HCT116 (cell line): ENCODE measurements around the gene SLC12A7. TPM values are rescaled to one million over a fixed set of nuclear protein-coding genes. Genes with fewer than 3 reads are reported as not detected.

ENCODE experiments used
- ATAC-seq: fragments of 200-7000 bp; cut with Tn5 transposase; 2 replicates; pipeline ENCODE4 v1.9.1; 2020; ENCODE audit warnings: mild to moderate bottlenecking, moderate library complexity
- BruUV-seq: library from RNA; stranded (reverse); fragments of 400-500 nt; replicated peaks from 2 replicates; lab custom pipeline; 2021; lab: Mats Ljungman, UMichigan
- CTCF ChIA-PET: fragments of 300-600 bp; sonication (Branson Sonifier 250); formaldehyde crosslinking; loops from one replicate; lab custom pipeline; 2021; ENCODE audit warnings: antibody characterized with exemption; lab: Charles Lee
- POLR2A ChIA-PET: fragments of 300-600, 350-600 bp; sonication (Branson Sonifier 250); formaldehyde crosslinking; loops from one replicate; lab custom pipeline; 2021; ENCODE audit warnings: antibody characterized with exemption; lab: Charles Lee
- RAD21 ChIA-PET, 2 experiments: fragments of 300-600 bp; sonication (Branson Sonifier 250); formaldehyde crosslinking; loops; one replicate each; lab custom pipeline; 2023; ENCODE audit warnings: low total read pairs in 2 of 2; ENCODE audit not compliant: uncharacterized antibody in 2 of 2, unreplicated experiment in 2 of 2, low non-redundant PET in 1 of 2; lab: Charles Lee
- DNase-seq: peaks from one replicate; pipeline ENCODE4 v3.0.0-alpha.2; 2010; ENCODE audit warnings: low read depth, low spot score
- H2AFZ ChIP-seq: fragments of 200-600 bp; shearing (Covaris generic), sonication (generic); 2 replicates; pipeline ENCODE4 v1.6.1; 2017; ENCODE audit warnings: low read depth, mixed run types, mixed read lengths, antibody characterized with exemption, low read length; ENCODE audit not compliant: poor library complexity, severe bottlenecking
- H3K27ac ChIP-seq: 2 replicates; pipeline ENCODE4 v1.5.1; 2012; ENCODE audit warnings: low read depth, low read length
- H3K27me3 ChIP-seq: fragments of 200-600 bp; sonication (generic); 2 replicates; pipeline ENCODE4 v1.6.1; 2016; ENCODE audit warnings: mixed run types, low read length, mixed read lengths; ENCODE audit not compliant: insufficient read depth
- H3K36me3 ChIP-seq, 2 experiments: fragments of 200-500 bp in 1 of 2; fragments of 200-600 bp in 1 of 2; sonication (Bioruptor generic) in 1 of 2; sonication (generic) in 1 of 2; 2 replicates each; pipeline versions ENCODE4 v1.5.1 to v1.6.1; 2014 to 2016; ENCODE audit warnings: low read length in 2 of 2, inconsistent platforms in 1 of 2, mixed read lengths in 1 of 2, mixed run types in 1 of 2; ENCODE audit not compliant: insufficient read depth in 2 of 2, control insufficient read depth in 1 of 2
- H3K4me1 ChIP-seq, 2 experiments: fragments of 200-600 bp in 1 of 2; sonication (generic) in 1 of 2; 2 replicates each; pipeline versions ENCODE4 v1.5.1 to v1.6.1; 2012 to 2017; ENCODE audit warnings: low read length in 2 of 2, inconsistent platforms in 1 of 2, mild to moderate bottlenecking in 1 of 2, mixed read lengths in 1 of 2, mixed run types in 1 of 2, moderate library complexity in 1 of 2; ENCODE audit not compliant: insufficient read depth in 2 of 2, control insufficient read depth in 1 of 2
- H3K4me2 ChIP-seq: fragments of 200-600 bp; sonication (generic); 2 replicates; pipeline ENCODE4 v1.6.1; 2017; ENCODE audit warnings: mixed run types, low read length, mixed read lengths
- H3K4me3 ChIP-seq, 2 experiments: fragments of 200-600 bp in 1 of 2; sonication (generic) in 1 of 2; replicated peaks in 1 of 2; 2 replicates each; pipeline ENCODE4 v1.5.1; 2011 to 2016; ENCODE audit warnings: low read length in 2 of 2, control low read depth in 1 of 2, low read depth in 1 of 2, mild to moderate bottlenecking in 1 of 2, mixed read lengths in 1 of 2, mixed run types in 1 of 2
- H3K79me2 ChIP-seq: fragments of 200-600 bp; sonication (generic); 2 replicates; pipeline ENCODE4 v1.6.1; 2017; ENCODE audit warnings: mild to moderate bottlenecking, mixed run types, low read length, moderate library complexity, mixed read lengths; ENCODE audit not compliant: insufficient read depth
- H3K9ac ChIP-seq: fragments of 200-600 bp; sonication (generic); 2 replicates; pipeline ENCODE4 v1.6.1; 2016; ENCODE audit warnings: low read length, mixed read lengths
- H3K9me2 ChIP-seq: fragments of 200-600 bp; sonication (generic), shearing (Covaris generic); 2 replicates; pipeline ENCODE4 v1.6.1; 2017; ENCODE audit warnings: mixed run types, mild to moderate bottlenecking, moderate library complexity; ENCODE audit not compliant: insufficient read depth
- H3K9me3 ChIP-seq, 2 experiments: fragments of 200-500 bp in 1 of 2; fragments of 200-600 bp in 1 of 2; sonication (Bioruptor generic) in 1 of 2; sonication (generic) in 1 of 2; 2 replicates each; pipeline ENCODE4 v1.6.1; 2014 to 2017; ENCODE audit warnings: low read length in 2 of 2, mixed read lengths in 2 of 2, inconsistent platforms in 1 of 2, low read depth in 1 of 2, mild to moderate bottlenecking in 1 of 2, mixed run types in 1 of 2, moderate library complexity in 1 of 2; ENCODE audit not compliant: control insufficient read depth in 1 of 2, insufficient read depth in 1 of 2
- H4K20me1 ChIP-seq: fragments of 200-600 bp; sonication (generic), shearing (Covaris generic); 2 replicates; pipeline ENCODE4 v1.6.1; 2017; ENCODE audit warnings: mixed run types, mild to moderate bottlenecking, moderate library complexity; ENCODE audit not compliant: insufficient read depth
- CBX3 ChIP-seq: IDR thresholded peaks from 2 replicates; pipeline ENCODE4 v1.6.1; 2012; ENCODE audit warnings: low read depth
- CTCF ChIP-seq, 3 experiments: fragments of 200-600 bp in 1 of 3; sonication (generic) in 1 of 3; IDR thresholded peaks in 2 of 3; conservative IDR thresholded peaks in 1 of 3; 2 replicates each; pipeline ENCODE4 v1.5.1; 2012 to 2017; ENCODE audit warnings: low read depth in 2 of 3, low read length in 2 of 3, antibody characterized with exemption in 1 of 3, borderline replicate concordance in 1 of 3, control low read depth in 1 of 3, mild to moderate bottlenecking in 1 of 3, mixed read lengths in 1 of 3, mixed run types in 1 of 3, moderate library complexity in 1 of 3; ENCODE audit not compliant: insufficient read depth in 1 of 3
- EGR1 ChIP-seq: IDR thresholded peaks from 2 replicates; pipeline ENCODE4 v1.6.1; 2012; ENCODE audit warnings: low read depth
- ELF1 ChIP-seq: IDR thresholded peaks from 2 replicates; pipeline ENCODE4 v1.6.1; 2012; ENCODE audit warnings: low read depth, borderline replicate concordance
- EZH2phosphoT487 ChIP-seq: fragments of 200-600 bp; IDR thresholded peaks from 2 replicates; pipeline ENCODE4 v1.6.1; 2018; ENCODE audit warnings: antibody characterized with exemption, borderline replicate concordance
- FOSL1 ChIP-seq: IDR thresholded peaks from 2 replicates; pipeline ENCODE4 v1.6.1; 2012; ENCODE audit warnings: low read depth
- REST ChIP-seq: IDR thresholded peaks from 2 replicates; pipeline ENCODE4 v1.6.1; 2012; ENCODE audit warnings: low read depth
- SIN3A ChIP-seq: IDR thresholded peaks from 2 replicates; pipeline ENCODE4 v1.6.1; 2012; ENCODE audit warnings: low read depth
- TCF7L2 ChIP-seq: IDR thresholded peaks from 2 replicates; pipeline ENCODE4 v1.7.0; 2011; ENCODE audit warnings: borderline replicate concordance, inconsistent platforms; ENCODE audit not compliant: insufficient read depth, insufficient read length; ENCODE audit errors: extremely low read depth
- ZFX ChIP-seq: fragments of 450-650 bp; IDR thresholded peaks from 2 replicates; pipeline ENCODE4 v1.6.1; 2017
- intact Hi-C: fragments of 100-400 bp; cut with micrococcal nuclease; formaldehyde crosslinking; loops from 2 replicates; pipeline ENCODE4 v1.10.0; 2022
- total RNA-seq: library from RNA; stranded (reverse); gene quantifications from one replicate; pipeline ENCODE4 v1.2.1, GENCODE V29; 2021; ENCODE audit not compliant: unreplicated experiment

The SLC12A7 gene
- total RNA-seq, 1 experiment from 2014 or later = 29.6 TPM

DNA sequence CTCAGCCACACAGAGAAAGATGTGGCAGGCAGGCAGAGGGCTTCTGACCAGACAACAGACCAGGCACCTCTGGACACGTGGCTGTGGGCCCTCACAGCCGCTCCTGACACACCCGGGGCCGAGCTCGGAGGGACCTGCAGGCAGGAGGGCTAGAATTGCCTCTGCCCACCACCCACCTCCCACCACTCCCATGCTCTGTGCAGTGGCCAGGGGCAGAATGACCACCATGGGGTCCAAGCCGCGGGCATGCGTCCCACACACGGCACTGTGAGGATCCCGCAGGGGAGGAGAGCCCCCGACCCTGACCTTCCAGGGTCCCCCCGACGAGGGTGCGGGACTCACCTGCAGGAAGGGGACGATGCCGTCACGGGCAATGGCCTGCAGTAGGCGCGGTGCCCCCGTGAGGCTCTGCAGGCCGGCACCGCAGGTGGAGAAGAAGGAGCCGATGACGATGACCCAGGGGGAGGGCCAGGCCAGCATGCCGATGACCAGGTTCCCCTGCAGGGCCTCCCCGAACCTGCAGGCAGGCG lies 34.3 kb downstream of the SLC12A7 start:
- Histone ChIP-seq H3K9ac (no peak overlapping the region), H3K27ac (no peak overlapping the region), H3K36me3 (no peaks in the 10 kb centered on the region; a peak in 2 of 4 replicates), H3K4me3 (no peak overlapping the region), H3K9me2 (no peaks in the 10 kb centered on the region), H3K4me2 (no peak overlapping the region), H2AFZ (no peak overlapping the region), H4K20me1 (no peaks in the 10 kb centered on the region), H3K27me3 (no peaks in the 10 kb centered on the region), H3K4me1 (no peaks in the 10 kb centered on the region), H3K9me3 (no peaks in the 10 kb centered on the region), H3K79me2 (no peaks in the 10 kb centered on the region)
- ATAC-seq = no peak
- intact Hi-C loops = no loop called here
- POLR2A ChIA-PET = no interaction called here
- CTCF ChIA-PET = no interaction called here
- no TSS peak for BruUV-seq
- no peak for DNase-seq
- no peak for TF ChIP-seq EGR1
- no peak for TF ChIP-seq SIN3A
- no peak for TF ChIP-seq FOSL1
- no peak for TF ChIP-seq EZH2phosphoT487
- TF ChIP-seq ZFX = no peak
- TF ChIP-seq CTCF (IDR thresholded peaks at IDR 0.05 in 2 of 3, conservative IDR thresholded peaks at IDR 0.05 in 1 of 3; ENCODE audit: borderline replicate concordance in 1 of 3, insufficient read depth in 1 of 3, low read depth in 2 of 3, low read length in 2 of 3) = no peak
- no peak for TF ChIP-seq ELF1
- TF ChIP-seq TCF7L2 = no peak
- no peak for TF ChIP-seq REST
- no peak for TF ChIP-seq CBX3
- RAD21 ChIA-PET = no interaction called here
